ENCODE data around the gene RPS17.

RPS17 gene

DNA sequence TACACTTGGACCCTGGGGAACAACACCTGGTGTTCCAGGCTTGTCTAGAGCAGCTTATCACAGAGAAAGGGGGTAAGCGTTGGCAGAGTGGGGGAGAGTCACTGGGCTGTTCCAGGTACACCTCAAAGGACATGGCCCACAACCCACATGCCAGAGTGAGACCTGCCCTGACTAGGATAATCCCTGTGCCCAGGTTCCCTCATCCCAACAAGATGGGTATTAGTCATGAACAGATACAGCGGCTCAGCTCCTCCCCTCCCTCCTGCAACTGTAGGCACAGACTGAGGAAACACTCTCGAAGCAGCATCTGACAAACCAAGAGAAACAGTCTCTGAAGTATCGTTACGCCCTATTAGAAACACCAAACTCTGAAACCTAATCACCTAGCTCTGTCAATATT is 32.1 kb upstream of the RPS17 start:
- no peak for DNase-seq (ENCODE audit: extremely low read depth, low read depth)
- TF ChIP-seq, protein P1, sequence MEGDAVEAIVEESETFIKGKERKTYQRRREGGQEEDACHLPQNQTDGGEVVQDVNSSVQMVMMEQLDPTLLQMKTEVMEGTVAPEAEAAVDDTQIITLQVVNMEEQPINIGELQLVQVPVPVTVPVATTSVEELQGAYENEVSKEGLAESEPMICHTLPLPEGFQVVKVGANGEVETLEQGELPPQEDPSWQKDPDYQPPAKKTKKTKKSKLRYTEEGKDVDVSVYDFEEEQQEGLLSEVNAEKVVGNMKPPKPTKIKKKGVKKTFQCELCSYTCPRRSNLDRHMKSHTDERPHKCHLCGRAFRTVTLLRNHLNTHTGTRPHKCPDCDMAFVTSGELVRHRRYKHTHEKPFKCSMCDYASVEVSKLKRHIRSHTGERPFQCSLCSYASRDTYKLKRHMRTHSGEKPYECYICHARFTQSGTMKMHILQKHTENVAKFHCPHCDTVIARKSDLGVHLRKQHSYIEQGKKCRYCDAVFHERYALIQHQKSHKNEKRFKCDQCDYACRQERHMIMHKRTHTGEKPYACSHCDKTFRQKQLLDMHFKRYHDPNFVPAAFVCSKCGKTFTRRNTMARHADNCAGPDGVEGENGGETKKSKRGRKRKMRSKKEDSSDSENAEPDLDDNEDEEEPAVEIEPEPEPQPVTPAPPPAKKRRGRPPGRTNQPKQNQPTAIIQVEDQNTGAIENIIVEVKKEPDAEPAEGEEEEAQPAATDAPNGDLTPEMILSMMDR (IDR thresholded peaks at IDR 0.05; ENCODE audit: low read depth, low read length), result no peak

DNA sequence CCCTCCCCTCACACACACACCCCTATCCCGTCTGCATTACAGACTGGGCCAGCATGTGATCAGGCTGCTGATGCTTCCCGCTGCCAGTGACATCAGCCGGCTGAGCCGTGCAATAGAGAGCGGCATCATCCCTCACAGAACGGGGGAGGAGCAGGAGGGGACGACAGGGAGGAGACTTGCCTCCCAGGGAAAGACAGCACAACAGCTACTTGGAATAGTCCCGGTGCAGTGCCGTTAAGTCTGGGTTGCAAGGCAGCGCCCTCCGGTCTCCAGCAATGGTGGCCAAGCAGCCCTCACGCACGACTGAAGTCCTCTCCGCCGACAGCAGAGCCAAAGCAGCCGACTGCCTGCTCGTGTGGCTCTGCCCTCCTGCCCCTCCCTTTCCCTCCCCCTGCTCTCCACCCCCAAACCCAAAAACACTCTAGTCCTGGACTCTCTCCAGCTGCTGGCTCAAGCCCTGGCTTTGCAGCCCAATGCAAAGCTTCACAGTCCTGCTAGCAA is 31.5 kb upstream of the RPS17 start:
- DNase-seq (ENCODE audit: extremely low read depth, low read depth), result peak; percentile 27

DNA sequence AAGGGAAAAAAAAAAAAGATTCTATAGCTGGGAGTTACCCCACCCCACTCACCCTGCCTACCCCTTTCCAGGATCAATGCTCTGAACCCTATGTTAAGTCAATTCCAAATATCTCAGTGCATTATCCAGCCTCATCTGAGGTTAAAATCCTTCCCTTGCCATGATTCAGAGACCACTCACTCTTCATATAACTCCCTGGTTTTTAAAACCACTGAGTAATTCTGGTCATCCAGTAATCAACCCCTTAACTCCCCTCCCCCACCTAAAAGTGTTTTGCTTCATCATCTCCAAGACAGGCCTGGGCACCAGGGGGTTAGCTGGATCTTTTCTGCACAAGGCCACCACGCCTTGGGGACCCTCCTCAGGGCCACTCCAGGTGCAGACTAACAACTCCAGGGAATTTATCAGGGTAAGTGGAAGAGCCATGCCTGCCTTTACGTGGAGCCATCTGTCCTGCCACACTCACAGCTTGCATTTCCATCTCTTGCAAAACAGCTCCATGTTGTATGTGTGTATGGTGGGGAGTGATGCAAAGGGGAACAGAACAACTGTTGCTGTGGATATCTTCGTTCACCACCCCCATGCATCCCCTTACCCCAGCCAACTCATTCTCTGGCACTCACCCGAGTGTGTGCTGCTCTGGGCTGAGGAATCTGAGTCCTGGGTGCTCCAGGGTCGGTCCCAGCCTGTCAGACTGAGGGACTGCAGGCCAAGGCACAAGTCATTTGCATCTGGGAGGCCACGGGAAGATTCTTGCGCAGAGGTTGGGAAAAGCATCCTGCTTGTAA is 30.7 kb upstream of the RPS17 start:
- TF ChIP-seq, protein P1 (IDR thresholded peaks at IDR 0.05; ENCODE audit: low read depth, low read length), result no peak
- no peak for DNase-seq (ENCODE audit: extremely low read depth, low read depth)

More for the DNA sequence above, 31.5 kb upstream of the RPS17 start:
- TF ChIP-seq, protein P1 (IDR thresholded peaks at IDR 0.05; ENCODE audit: low read depth, low read length), result no peak

GRCh38 chr15:82569834-82570233 is 29.6 kb upstream of the RPS17 start:
- DNase-seq (ENCODE audit: extremely low read depth, low read depth), result no peak

GRCh38 chr15:82568986-82569385 is 28.7 kb upstream of the RPS17 start:
- no peak for DNase-seq (ENCODE audit: extremely low read depth, low read depth)
- TF ChIP-seq, protein P1 (IDR thresholded peaks at IDR 0.05; ENCODE audit: low read depth, low read length), result no peak

More at GRCh38 chr15:82569834-82570233, 29.6 kb upstream of the RPS17 start:
- TF ChIP-seq, protein P1 (IDR thresholded peaks at IDR 0.05; ENCODE audit: low read depth, low read length), result no peak

DNA sequence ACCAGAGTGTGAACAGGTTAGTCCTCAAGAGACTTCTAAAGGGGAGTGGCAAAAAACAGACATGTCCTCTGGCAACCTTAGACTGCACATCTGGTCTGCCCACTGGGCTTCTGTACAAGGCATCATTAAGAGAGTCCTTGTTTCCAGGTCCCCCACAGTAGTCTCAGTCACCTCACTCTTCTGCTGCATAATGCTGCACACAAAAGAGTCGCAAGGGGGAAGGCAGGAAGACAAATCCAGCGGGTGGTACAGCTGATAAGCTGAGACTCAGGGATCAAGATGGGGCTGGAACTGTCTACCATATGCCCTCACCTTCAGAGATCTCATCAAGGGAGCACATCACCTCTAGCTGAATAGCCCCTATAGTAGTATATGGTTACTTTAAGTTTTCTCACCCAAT is 27.4 kb upstream of the RPS17 start:
- TF ChIP-seq, protein P1 (IDR thresholded peaks at IDR 0.05; ENCODE audit: low read depth, low read length), result no peak
- no peak for DNase-seq (ENCODE audit: extremely low read depth, low read depth)

GRCh38 chr15:82566690-82567089 is 26.4 kb upstream of the RPS17 start:
- TF ChIP-seq, protein P1 (IDR thresholded peaks at IDR 0.05; ENCODE audit: low read depth, low read length), result no peak
- no peak for DNase-seq (ENCODE audit: extremely low read depth, low read depth)

Measured in AG09319 (cell line).